GM19193 (cell line): ENCODE measurements around the gene NEK1.
A peak's percentile ranks its signal among the peaks of the same experiment; 100 is the strongest.

ENCODE experiments used
- POLR2A ChIP-seq: IDR thresholded peaks from 4 replicates; pipeline ENCODE4 v1.6.1; 2011; ENCODE audit not compliant: insufficient read depth, insufficient read length; ENCODE audit errors: extremely low read depth

Gene NEK1

DNA sequence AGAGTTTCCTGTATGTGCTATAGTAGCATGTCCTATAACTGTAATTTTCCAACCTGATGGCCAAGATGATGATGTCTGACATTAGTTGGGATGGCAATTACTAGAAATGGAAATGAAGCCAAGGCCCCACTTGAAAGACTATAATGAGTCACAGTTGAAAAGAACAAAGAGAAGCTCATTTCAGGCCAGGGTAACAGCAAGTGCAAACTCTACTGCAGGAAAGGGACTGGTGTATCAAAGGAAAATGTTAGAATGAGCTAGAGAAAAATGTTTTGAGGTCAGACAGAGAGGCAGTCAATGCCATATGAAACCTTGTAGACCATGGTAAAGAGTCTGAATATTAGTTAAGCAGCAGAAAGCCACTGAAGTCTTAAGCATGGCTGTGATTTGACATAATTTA is 195.4 kb downstream of the NEK1 start:
- no peak for TF ChIP-seq POLR2A

DNA sequence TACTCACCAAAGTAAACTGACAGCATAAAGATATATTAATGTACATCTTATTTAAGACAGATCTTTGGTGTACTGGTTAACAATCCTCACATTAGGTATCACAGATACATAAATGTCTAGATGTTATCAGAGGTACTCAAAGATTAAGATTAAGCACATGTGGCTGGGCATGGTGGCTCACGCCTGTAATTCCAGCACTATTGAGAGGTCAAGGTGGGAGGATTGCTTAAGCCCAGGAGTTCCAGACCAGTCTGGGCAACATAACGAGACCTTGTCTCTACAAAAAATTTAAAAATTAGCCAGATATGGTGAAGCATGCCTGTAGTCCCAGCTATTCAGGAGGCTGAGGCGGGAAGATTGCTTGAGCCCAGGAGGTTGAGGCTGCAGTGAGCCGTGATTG is 195.9 kb downstream of the NEK1 start:
- no peak for TF ChIP-seq POLR2A

DNA sequence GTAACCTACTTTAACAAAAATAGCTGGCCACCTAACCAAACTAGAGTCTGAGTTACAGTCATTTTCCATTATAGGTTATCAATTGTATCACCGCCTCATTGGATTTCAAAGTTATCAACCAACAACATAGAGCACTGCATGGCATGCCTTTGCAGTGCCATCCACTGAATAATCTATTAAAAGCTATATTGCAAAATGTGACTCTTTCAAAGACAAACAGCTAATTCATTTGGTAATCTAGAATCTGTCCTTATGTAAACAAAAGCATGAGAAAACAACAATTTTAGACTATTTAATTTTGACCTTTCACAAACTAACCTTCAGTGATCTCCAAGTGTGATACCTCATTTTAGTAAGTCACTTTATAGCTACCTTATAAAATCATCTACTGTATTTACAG is 197.5 kb downstream of the NEK1 start:
- no peak for TF ChIP-seq POLR2A

DNA sequence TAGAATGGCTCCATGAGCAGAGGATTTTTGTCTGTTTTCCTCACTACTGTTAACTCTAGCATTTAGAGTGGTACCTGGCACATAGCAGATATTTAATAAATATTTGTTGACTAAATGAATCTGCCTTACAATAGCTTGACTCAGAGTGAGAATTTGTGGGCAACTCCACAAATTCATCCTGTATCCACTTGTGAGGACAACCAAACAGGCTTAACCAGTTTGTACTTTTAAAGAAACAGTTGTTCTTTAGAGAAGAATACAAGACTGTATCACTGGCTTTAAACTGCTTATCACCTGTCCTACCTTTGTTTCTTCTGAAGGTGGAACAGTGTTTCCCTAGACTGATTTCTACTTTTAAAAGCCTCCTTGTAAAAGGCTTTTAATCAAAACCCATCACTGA is 200.3 kb downstream of the NEK1 start:
- no peak for TF ChIP-seq POLR2A

DNA sequence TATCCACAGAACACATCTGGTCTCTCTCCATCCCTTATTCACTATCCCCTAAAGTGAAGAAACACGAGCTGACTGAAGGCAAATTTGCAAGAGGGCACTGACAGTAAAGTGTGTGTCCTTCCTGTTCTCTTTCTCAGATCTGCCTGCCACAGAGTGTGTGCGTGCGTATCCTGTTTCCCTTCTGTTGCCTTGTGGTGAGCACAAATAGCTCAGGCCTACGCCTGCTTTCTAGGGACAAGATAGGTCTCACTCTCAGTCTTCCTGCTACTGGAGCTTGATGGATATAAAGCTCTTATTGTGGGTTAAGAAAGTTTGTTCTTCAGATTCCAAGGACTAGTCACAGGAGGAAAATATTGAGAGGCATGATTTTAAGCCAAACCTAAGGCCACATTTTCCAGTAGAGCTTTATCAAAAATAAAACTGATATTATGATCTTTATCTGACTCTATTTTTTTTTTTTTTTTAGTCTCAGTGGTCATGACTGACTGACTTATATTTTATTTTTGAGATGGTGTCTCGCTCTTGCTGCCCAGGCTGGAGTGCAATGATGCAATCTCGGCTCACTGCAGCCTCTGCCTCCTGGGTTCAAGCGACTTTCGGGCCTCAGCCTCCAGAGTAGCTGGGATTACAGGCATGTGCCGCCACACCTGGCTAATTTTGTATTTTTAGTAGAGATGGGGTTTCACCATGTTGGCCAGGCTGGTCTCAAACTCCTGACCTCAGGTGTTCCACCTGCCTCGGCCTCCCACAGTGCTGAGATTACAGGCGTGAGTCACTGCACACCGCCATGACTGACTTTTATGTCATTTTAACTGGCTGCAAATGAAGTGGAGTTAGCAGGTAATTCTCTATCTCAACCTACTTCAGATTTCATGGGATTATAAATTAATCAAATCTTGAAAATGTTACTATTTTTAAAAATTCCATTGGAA is 201.3 kb downstream of the NEK1 start:
- peak; percentile 45 for TF ChIP-seq POLR2A

DNA sequence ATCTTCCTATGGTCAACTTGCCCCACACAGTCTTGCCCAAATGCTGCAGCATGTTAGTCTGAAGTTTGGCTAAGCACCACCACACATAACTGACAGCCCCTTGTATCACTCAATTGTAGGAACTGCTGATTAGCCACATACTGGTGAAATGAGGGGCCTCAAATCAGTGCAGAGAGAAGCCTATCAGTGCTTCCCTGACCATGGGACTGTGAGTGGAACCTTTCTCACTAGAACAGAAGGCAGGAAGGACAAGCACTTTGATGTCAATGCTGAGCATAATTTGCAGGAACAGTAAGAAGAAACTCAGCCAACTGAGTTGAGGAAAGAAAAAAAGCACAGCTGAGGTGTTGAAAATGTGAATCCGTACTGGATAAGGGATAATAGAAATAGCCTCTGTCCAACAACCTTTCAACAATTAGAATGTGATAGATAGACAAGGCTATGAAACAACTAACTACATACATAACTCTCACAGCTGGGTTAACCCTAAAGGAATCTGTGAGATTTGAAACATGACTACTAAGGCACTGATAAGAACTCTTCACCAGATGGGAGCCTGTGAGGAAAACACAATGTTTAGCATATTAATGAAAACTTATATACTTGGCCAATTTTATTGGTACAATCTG is 205.1 kb downstream of the NEK1 start:
- no peak for TF ChIP-seq POLR2A

DNA sequence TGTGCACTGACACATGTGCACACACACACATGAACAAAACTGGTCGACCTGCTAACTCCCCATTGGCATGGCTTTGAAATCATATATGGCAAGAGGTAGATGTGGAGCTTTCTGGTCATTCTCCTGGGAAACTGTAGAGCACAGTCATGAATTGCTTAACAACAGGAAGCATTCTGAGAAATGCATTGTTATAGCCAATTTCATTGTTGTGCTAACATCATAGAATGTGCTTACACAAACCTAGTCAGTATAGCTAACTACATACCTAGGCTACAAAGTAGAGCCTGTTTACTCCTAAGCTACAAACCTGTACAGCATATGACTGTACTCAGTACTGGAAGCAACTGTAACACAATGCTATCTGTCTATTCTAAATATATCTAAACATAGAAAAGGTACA is 207.4 kb downstream of the NEK1 start:
- no peak for TF ChIP-seq POLR2A

DNA sequence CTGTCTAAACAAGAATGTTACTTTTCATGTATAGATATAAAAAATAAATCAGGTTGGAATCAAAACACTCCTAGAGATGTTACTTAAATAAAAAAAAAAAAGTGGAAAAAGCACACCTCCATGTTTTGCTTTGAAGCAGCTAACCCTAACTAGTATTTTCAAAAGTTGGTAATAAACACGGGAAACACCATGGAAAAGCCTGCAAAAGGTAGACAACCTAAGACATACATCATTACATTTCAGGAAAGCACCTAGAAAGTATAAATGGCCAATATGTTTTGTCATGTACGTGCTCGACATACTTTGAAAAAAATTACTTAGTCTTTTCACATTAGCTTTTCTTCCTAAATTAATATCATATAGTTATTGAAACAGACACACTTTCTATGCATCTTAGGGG is 211.6 kb downstream of the NEK1 start:
- no peak for TF ChIP-seq POLR2A

DNA sequence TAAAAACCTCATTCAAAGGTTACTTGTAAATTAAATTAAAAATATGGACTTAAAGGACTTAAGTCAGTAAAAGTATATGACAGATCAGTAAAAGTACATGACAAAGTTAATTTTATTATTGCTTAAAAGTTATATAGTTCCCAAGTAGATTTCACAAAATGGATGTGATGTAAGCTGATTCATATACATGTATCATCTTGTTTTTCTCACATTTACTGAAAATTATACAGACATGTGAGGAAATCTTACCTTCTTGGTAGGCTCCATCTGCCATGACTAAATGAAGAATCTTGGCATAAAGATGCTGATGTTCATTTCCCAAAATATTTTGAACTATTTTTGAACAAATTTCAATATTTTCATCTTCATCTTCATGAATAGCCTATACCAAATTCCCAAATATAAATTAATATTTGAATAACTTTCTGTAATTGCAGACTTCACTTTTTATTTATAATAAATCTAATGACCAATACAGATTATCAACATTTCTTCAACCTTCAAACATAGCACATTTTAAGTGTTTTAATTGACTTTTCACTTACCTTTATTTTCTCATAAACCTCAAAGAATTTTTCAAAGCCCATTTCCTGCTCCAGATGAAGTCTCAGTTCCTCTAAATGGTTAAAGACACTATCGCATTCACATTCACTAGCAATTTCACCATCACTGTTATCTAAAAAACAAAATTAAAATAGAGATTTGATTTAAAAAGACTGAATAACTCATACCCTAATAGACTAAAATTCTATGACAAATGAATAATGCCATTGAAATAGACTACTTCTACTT is 212.2 kb downstream of the NEK1 start:
- no peak for TF ChIP-seq POLR2A

DNA sequence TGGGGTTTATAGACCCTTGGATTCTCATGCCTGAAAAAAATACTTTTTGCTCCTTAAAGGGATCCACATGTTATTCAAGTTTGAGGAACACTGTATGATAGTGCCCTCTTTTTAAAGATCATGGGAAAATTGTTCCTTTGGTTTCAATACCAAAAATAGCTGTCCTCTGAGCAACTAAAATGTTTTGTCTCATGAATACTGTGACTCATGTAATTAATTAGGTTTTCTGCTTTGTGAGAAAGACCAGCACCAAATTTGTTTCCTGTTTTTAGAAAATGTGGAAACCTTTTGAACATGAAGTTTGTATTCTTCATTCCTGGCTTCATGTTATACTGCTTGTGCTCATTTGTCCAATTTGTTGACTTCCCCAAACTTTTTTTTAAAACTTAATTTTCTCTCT is 214.1 kb downstream of the NEK1 start:
- no peak for TF ChIP-seq POLR2A

DNA sequence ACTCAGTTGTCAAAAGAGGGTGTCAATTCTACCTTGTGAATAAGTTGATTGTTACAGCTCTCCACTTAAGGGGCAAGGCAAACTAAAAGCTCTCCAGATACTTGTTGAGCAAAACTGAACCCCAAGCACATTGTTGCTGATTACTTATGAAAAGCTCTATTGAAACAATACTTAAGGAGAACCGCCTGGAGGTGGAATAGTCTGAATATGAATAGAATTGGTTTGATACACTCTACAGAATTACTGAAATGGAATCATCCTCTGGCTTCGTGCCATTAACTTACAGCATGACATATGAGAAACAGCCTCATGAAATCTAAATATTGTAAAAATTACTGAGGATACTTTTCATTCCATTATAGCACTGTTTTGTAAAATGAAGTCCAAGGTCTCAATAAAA is 214.6 kb downstream of the NEK1 start:
- TF ChIP-seq POLR2A = no peak

DNA sequence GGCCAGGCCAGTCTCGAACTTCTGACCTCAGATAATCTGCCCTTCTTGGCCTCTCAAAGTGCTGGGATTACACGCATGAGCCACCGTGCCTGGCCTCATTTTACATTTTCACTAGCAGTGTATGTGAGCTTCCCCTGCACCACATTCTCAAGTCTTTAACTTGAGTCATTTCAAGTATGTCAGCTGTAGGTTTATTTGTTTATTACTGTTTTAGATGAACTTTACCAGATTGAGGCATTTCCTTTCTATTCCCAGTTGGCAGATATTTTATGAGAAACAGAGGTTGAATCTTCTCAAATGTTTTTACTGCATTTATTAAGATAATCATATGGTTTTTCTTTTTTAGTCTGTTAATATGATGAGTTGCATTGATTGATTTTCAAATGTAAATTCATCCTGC is 227.0 kb downstream of the NEK1 start:
- no peak for TF ChIP-seq POLR2A

DNA sequence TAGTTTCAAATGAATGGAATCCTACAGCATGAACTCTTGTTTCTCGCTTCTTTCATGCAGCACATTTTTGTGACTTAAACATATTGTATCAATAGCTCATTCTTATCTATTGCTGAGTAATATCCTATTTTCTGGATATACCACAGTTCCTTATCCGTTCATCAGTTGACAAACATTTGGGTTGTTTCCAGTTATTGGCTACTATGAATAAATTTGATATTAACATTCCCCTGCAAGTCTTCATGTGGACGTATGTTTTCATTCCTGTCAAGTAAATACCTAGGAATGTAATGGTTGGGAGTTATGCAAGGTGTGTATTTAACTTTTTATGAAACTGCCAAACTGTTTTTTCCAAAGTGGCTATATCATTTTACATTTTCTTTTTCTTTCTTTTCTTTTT is 227.6 kb downstream of the NEK1 start:
- TF ChIP-seq POLR2A = no peak

DNA sequence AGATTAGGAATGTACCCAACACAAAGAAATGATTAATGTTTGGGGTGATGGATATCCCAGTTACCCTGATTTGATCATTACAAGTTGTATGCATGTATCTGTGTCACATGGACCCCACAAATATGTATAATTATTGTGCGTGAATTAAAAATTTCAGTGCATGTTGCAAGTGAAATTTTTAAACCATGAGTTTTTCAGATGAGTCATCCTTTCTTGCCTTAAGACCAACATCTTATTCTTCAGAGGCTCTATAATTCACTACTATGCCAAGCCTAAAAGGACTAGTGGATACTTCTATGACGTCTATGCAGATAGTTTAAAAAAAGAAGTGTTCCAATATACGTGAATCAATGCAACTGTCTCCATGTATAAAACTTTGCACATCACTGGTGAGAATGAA is 228.7 kb downstream of the NEK1 start:
- TF ChIP-seq POLR2A = no peak

DNA sequence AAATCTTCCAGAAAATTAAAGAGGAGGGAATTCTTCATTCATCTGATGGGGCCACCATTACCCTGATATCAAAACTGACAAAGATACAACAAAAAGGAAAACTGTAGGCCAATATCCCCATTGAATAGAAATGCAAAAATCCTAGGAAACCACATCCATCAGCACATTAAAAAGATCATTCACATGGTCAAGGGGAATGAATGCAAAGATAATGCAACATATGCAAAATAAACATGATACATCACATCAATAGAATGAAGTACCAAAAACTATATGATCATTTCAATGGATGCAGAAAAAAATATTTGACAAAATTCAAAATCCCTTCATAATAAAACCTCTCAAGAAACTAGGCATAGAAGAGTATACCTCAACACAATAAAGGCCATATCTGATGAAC is 232.7 kb downstream of the NEK1 start:
- no peak for TF ChIP-seq POLR2A

DNA sequence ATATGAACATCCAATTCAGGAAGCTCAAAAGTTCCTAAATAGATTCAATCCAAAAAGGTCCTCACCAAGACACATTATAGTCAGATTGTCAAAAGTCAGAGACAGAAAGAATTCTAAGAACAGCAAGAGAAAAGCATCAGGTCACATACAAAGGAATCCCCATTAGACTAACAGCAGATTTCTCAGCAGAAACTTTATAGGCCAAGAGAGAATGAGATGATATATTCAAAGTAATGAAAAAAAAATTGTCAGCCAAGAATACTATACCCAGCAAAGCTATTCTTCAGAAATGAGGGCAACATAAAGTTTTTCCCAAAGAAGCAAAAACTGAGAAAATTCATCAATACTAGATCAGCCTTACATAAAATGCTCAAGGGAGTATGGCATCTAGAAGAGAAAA is 235.0 kb downstream of the NEK1 start:
- no peak for TF ChIP-seq POLR2A

DNA sequence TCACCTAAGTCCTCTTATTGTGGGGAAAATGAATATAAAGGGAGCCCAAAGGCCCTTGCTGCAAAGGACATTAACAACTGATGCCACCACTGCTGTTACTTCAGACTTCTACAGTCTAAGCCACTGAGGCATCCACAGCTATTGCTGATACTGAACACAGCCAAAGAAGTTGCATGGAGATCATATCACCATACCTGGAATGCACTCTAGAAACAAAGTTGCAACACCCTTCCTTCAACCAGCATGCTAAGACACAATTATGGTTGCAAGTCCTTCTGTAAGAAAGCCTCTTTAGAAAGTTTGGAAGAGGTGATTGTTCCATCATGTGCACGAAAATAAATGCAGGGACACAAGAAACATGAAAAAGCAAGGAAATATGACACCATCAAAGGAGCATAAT is 236.0 kb downstream of the NEK1 start:
- TF ChIP-seq POLR2A = no peak

DNA sequence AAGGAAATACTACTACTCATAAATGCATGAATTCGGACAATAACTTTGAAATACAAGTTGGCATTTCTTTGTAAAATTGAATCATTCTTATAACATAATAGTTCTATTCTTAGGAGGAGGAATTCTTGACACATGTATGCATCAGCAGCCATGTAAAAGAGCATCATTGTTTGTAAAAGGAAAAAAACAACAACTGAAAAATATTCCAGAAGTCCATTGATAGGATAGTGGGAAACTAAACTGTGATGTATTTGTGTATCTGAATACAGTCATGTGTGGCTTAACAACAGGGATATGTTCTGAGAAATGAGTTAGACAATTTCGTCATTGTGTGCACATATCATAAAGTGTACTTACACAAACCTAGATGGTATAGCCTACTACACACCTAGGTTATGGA is 239.6 kb downstream of the NEK1 start:
- TF ChIP-seq POLR2A = no peak
